Naive B cell (primary cell): ENCODE measurements around the gene ITSN2. TPM values are rescaled to one million over a fixed set of nuclear protein-coding genes. Genes with fewer than 3 reads are reported as not detected.
"Not testable (repeated sequence)": the region's sequence is repeated elsewhere in the genome, so short reads cannot be mapped to it uniquely, and the experiment has no call there.

Experiments
- ATAC-seq, 2 donors: fragments of 150-1000 bp; cut with Tn5 transposase; 2 replicates each; pipeline ENCODE4 v1.10.0; 2021; ENCODE audit warnings: low read depth in 2 of 2, mild to moderate bottlenecking in 2 of 2, moderate library complexity in 2 of 2
- DNase-seq: peaks from one replicate; pipeline ENCODE4 v3.0.0; 2022
- H3K27ac Mint-ChIP-seq, 6 donors: one replicate each; pipeline ENCODE4 v1.8.0; 2020 to 2022; ENCODE audit warnings: mild to moderate bottlenecking in 6 of 6, mixed read lengths in 6 of 6, moderate library complexity in 5 of 6, inconsistent platforms in 2 of 6
- H3K27me3 Mint-ChIP-seq, 3 donors: one replicate each; pipeline ENCODE4 v1.8.0; 2021 to 2022; ENCODE audit warnings: mixed read lengths in 3 of 3, mild to moderate bottlenecking in 1 of 3
- H3K36me3 Mint-ChIP-seq, 2 donors: one replicate each; pipeline ENCODE4 v1.8.0; 2020 to 2022; ENCODE audit warnings: mixed read lengths in 2 of 2, inconsistent platforms in 1 of 2, mild to moderate bottlenecking in 1 of 2
- H3K4me1 Mint-ChIP-seq, 3 donors: one replicate each; pipeline ENCODE4 v1.8.0; 2020 to 2022; ENCODE audit warnings: mixed read lengths in 3 of 3, inconsistent platforms in 1 of 3, mild to moderate bottlenecking in 1 of 3, moderate library complexity in 1 of 3
- H3K4me3 Mint-ChIP-seq, 8 donors: one replicate each; pipeline ENCODE4 v1.8.0; 2020 to 2022; ENCODE audit warnings: mild to moderate bottlenecking in 8 of 8, mixed read lengths in 8 of 8, moderate library complexity in 8 of 8, inconsistent platforms in 2 of 8
- H3K9me3 Mint-ChIP-seq, 7 donors: one replicate each; pipeline ENCODE4 v1.8.0; 2020 to 2022; ENCODE audit warnings: mixed read lengths in 7 of 7, mild to moderate bottlenecking in 5 of 7, inconsistent platforms in 2 of 7, moderate library complexity in 1 of 7
- polyA plus RNA-seq, 6 donors: library from polyadenylated mRNA; unstranded; fragments of 300-500 nt; fragmentation: Illumina TruSeq; gene quantifications; one replicate each; pipeline ENCODE4 v1.2.3, GENCODE V29; 2021; ENCODE audit warnings: low read depth in 6 of 6

Gene ITSN2
- polyA plus RNA-seq, 6 donors from 2014 or later = 57.8 to 163 (median 113) TPM

- ATAC-seq = peak; percentile 83 to 94
- Mint-ChIP-seq H3K4me3 (no peak overlapping the region), H3K36me3 (no peaks in the 10 kb centered on the region), H3K27ac (no peak overlapping the region), H3K4me1 (peaks cover 0 to 4% (median 4%) of the 10 kb centered on the region in 3 donors), H3K27me3 (no peaks in the 10 kb centered on the region), H3K9me3 (no peaks in the 10 kb centered on the region)
- peak; percentile 66 for DNase-seq
Measured at GRCh38 chr2:24382363-24383073, 22.2 kb upstream of the ITSN2 start.

- no peaks in the 10 kb centered on the region for H3K27me3 Mint-ChIP-seq
- H3K4me3 Mint-ChIP-seq = peak overlapping the region in 1 of 8 donors; percentile 61
- peak overlapping the region in 2 of 6 donors; percentile 74 to 94 for H3K27ac Mint-ChIP-seq
- H3K4me1 Mint-ChIP-seq = peaks cover 0 to 4% (median 4%) of the 10 kb centered on the region in 3 donors
- H3K36me3 Mint-ChIP-seq = no peaks in the 10 kb centered on the region
- DNase-seq (no peak), ATAC-seq (no peak)
- H3K9me3 Mint-ChIP-seq = no peaks in the 10 kb centered on the region
Measured at GRCh38 chr2:24380820-24381219, 20.5 kb upstream of the ITSN2 start.

- no peaks in the 10 kb centered on the region for H3K27me3 Mint-ChIP-seq
- no peak overlapping the region for H3K4me3 Mint-ChIP-seq
Measured at GRCh38 chr2:24375349-24376087, 15.2 kb upstream of the ITSN2 start.

GRCh38 chr2:24374301-24374700 lies 14.0 kb upstream of the ITSN2 start:
- Mint-ChIP-seq H3K27me3 (no peaks in the 10 kb centered on the region), H3K9me3 (no peaks in the 10 kb centered on the region), H3K27ac (no peak overlapping the region), H3K36me3 (no peaks in the 10 kb centered on the region), H3K4me3 (no peak overlapping the region), H3K4me1 (peaks cover 0 to 3% (median 0%) of the 10 kb centered on the region in 3 donors)
- DNase-seq (no peak), ATAC-seq (no peak)

More at GRCh38 chr2:24375349-24376087, 15.2 kb upstream of the ITSN2 start:
- H3K36me3 Mint-ChIP-seq = no peaks in the 10 kb centered on the region
- no peak overlapping the region for H3K27ac Mint-ChIP-seq
- no peaks in the 10 kb centered on the region for H3K4me1 Mint-ChIP-seq
- DNase-seq (no peak), ATAC-seq (no peak)
- H3K9me3 Mint-ChIP-seq = no peaks in the 10 kb centered on the region

GRCh38 chr2:24372033-24372432 lies 11.7 kb upstream of the ITSN2 start:
- Mint-ChIP-seq H3K27me3 (no peaks in the 10 kb centered on the region), H3K4me1 (peaks cover 0 to 3% (median 0%) of the 10 kb centered on the region in 3 donors), H3K27ac (no peak overlapping the region), H3K9me3 (no peaks in the 10 kb centered on the region), H3K4me3 (no peak overlapping the region), H3K36me3 (no peaks in the 10 kb centered on the region)
- DNase-seq (no peak), ATAC-seq (no peak)

GRCh38 chr2:24365826-24366225 lies 5.5 kb upstream of the ITSN2 start:
- no peak for DNase-seq
- Mint-ChIP-seq H3K4me1 (peaks cover 24 to 32% (median 30%) of the 10 kb centered on the region in 3 donors), H3K27me3 (no peaks in the 10 kb centered on the region), H3K27ac (peak overlapping the region in 5 of 6 donors; percentile 41 to 91 (median 64)), H3K9me3 (peaks cover 0 to 1% (median 0%) of the 10 kb centered on the region in 7 donors), H3K36me3 (no peaks in the 10 kb centered on the region), H3K4me3 (no peak overlapping the region)
- ATAC-seq = no peak

- peak overlapping the region; percentile 64 to 93 (median 86) for H3K27ac Mint-ChIP-seq
Measured at GRCh38 chr2:24365051-24365450, 4.7 kb upstream of the ITSN2 start.

GRCh38 chr2:24363301-24363700 lies 3.0 kb upstream of the ITSN2 start:
- H3K27ac Mint-ChIP-seq = peak overlapping the region in 5 of 6 donors; percentile 0 to 99 (median 47)
- peaks cover 29 to 40% (median 37%) of the 10 kb centered on the region in 3 donors for H3K4me1 Mint-ChIP-seq
- peak overlapping the region in 1 of 8 donors; percentile 58 for H3K4me3 Mint-ChIP-seq
- H3K36me3 Mint-ChIP-seq = no peaks in the 10 kb centered on the region
- H3K27me3 Mint-ChIP-seq = no peaks in the 10 kb centered on the region
- peaks cover 0 to 3% (median 0%) of the 10 kb centered on the region in 7 donors for H3K9me3 Mint-ChIP-seq
- ATAC-seq (no peak), DNase-seq (no peak)

More at GRCh38 chr2:24365051-24365450, 4.7 kb upstream of the ITSN2 start:
- Mint-ChIP-seq H3K4me3 (peak overlapping the region in 4 of 8 donors; percentile 2 to 56 (median 28)), H3K9me3 (peaks cover 0 to 3% (median 0%) of the 10 kb centered on the region in 7 donors), H3K27me3 (no peaks in the 10 kb centered on the region), H3K36me3 (no peaks in the 10 kb centered on the region), H3K4me1 (peaks cover 25 to 34% (median 33%) of the 10 kb centered on the region in 3 donors)
- DNase-seq (peak; percentile 44), ATAC-seq (peak in 1 of 2 donors; percentile 7)

- no peaks in the 10 kb centered on the region for H3K36me3 Mint-ChIP-seq
- peak overlapping the region; percentile 80 to 99 (median 88) for H3K27ac Mint-ChIP-seq
- H3K27me3 Mint-ChIP-seq = no peaks in the 10 kb centered on the region
- H3K4me1 Mint-ChIP-seq = peaks cover 34 to 51% (median 43%) of the 10 kb centered on the region in 3 donors
- no peak for ATAC-seq
- peak overlapping the region in 5 of 8 donors; percentile 1 to 72 (median 49) for H3K4me3 Mint-ChIP-seq
- DNase-seq = no peak
- peaks cover 0 to 3% (median 0%) of the 10 kb centered on the region in 7 donors for H3K9me3 Mint-ChIP-seq
Measured at GRCh38 chr2:24362253-24362652, 1.9 kb upstream of the ITSN2 start.

- ATAC-seq = no peak
- DNase-seq = no peak
- Mint-ChIP-seq H3K4me1 (peaks cover 35 to 64% (median 56%) of the 10 kb centered on the region in 3 donors), H3K27ac (peak overlapping the region; percentile 99), H3K4me3 (peak overlapping the region; percentile 86 to 98 (median 90)), H3K9me3 (peaks cover 0 to 3% (median 0%) of the 10 kb centered on the region in 7 donors), H3K36me3 (no peaks in the 10 kb centered on the region), H3K27me3 (no peaks in the 10 kb centered on the region)
Measured at GRCh38 chr2:24360963-24361330, 611 bp upstream of the ITSN2 start.

GRCh38 chr2:24359129-24360049 lies 947 bp downstream of the ITSN2 start:
- Mint-ChIP-seq H3K9me3 (peaks cover 0 to 3% (median 0%) of the 10 kb centered on the region in 7 donors), H3K36me3 (no peaks in the 10 kb centered on the region), H3K27me3 (no peaks in the 10 kb centered on the region), H3K4me3 (peak overlapping the region; percentile 86 to 98 (median 95)), H3K4me1 (peaks cover 33 to 67% (median 63%) of the 10 kb centered on the region in 3 donors), H3K27ac (peak overlapping the region; percentile 97 to 99 (median 98))
- ATAC-seq (peak; percentile 14 to 33), DNase-seq (peak; percentile 76)

GRCh38 chr2:24357767-24358166 lies 2.6 kb downstream of the ITSN2 start:
- peaks cover 43 to 81% (median 67%) of the 10 kb centered on the region in 3 donors for H3K4me1 Mint-ChIP-seq
- not testable (repeated sequence) for ATAC-seq, H3K9me3 Mint-ChIP-seq, DNase-seq, H3K36me3 Mint-ChIP-seq, H3K27me3 Mint-ChIP-seq
- H3K4me3 Mint-ChIP-seq = peak overlapping the region; percentile 61 to 98 (median 90)
- peak overlapping the region; percentile 60 to 99 (median 93) for H3K27ac Mint-ChIP-seq

- H3K9me3 Mint-ChIP-seq, H3K27me3 Mint-ChIP-seq, H3K36me3 Mint-ChIP-seq, ATAC-seq, DNase-seq: not testable (repeated sequence)
- Mint-ChIP-seq H3K27ac (peak overlapping the region in 5 of 6 donors; percentile 7 to 89 (median 75)), H3K4me3 (peak overlapping the region in 6 of 8 donors; percentile 62 to 98 (median 70)), H3K4me1 (peaks cover 39 to 81% (median 67%) of the 10 kb centered on the region in 3 donors)
Measured at GRCh38 chr2:24357115-24357514, 3.2 kb downstream of the ITSN2 start.
